Astrocyte (in vitro differentiated cells and primary cell): ENCODE results near the gene PADI3. TPM values are rescaled to one million over a fixed set of nuclear protein-coding genes. Genes with fewer than 3 reads are reported as not detected.

Experiments
- DNase-seq: peaks from one replicate; pipeline ENCODE4 v3.0.0-alpha.2; 2010; ENCODE audit warnings: low read depth
- FAIRE-seq: peaks from 2 replicates; lab custom pipeline; 2011; peaks lifted over from hg19 to GRCh38; lab: Jason Lieb, UNC
- H2AFZ ChIP-seq: 2 replicates; pipeline ENCODE4 v1.6.0; 2012; ENCODE audit warnings: low read depth, low read length, inconsistent platforms
- H3K27ac ChIP-seq: 2 replicates; pipeline ENCODE4 v1.5.1; 2011; ENCODE audit warnings: low read depth, low read length, inconsistent platforms
- H3K27me3 ChIP-seq: 2 replicates; pipeline ENCODE4 v1.6.0; 2011; ENCODE audit warnings: low read length, inconsistent platforms; ENCODE audit not compliant: insufficient read depth
- H3K36me3 ChIP-seq: 2 replicates; pipeline ENCODE4 v1.5.1; 2011; ENCODE audit warnings: low read length, inconsistent platforms; ENCODE audit not compliant: insufficient read depth
- H3K4me1 ChIP-seq: 2 replicates; pipeline ENCODE4 v1.5.1; 2011; ENCODE audit warnings: low read length, inconsistent platforms; ENCODE audit not compliant: insufficient read depth
- H3K4me2 ChIP-seq: 2 replicates; pipeline ENCODE4 v1.6.0; 2012; ENCODE audit warnings: low read length, inconsistent platforms
- H3K4me3 ChIP-seq: 2 replicates; pipeline ENCODE4 v1.5.1; 2011; ENCODE audit warnings: low read depth, mild to moderate bottlenecking, low read length, inconsistent platforms; ENCODE audit not compliant: insufficient read depth
- H3K79me2 ChIP-seq: 2 replicates; pipeline ENCODE4 v1.6.0; 2012; ENCODE audit warnings: mild to moderate bottlenecking, low read length, inconsistent platforms; ENCODE audit not compliant: insufficient read depth
- H3K9ac ChIP-seq: 2 replicates; pipeline ENCODE4 v1.6.0; 2012; ENCODE audit warnings: mild to moderate bottlenecking, low read length, inconsistent platforms
- H3K9me3 ChIP-seq: 2 replicates; pipeline ENCODE4 v1.5.1; 2012; ENCODE audit warnings: low read depth, mild to moderate bottlenecking, low read length, inconsistent platforms; ENCODE audit not compliant: insufficient read depth
- H4K20me1 ChIP-seq: 2 replicates; pipeline ENCODE4 v1.6.0; 2012; ENCODE audit warnings: low read length, inconsistent platforms; ENCODE audit not compliant: insufficient read depth
- H3K27ac Mint-ChIP-seq: one replicate; pipeline ENCODE4 v1.8.0; 2021; ENCODE audit warnings: mild to moderate bottlenecking, mixed read lengths; ENCODE audit not compliant: unreplicated experiment
- H3K27me3 Mint-ChIP-seq: one replicate; pipeline ENCODE4 v1.8.0; 2021; ENCODE audit warnings: low read depth, mixed read lengths; ENCODE audit not compliant: unreplicated experiment
- H3K36me3 Mint-ChIP-seq: one replicate; pipeline ENCODE4 v1.8.0; 2021; ENCODE audit warnings: low read depth, mixed read lengths; ENCODE audit not compliant: unreplicated experiment
- H3K4me1 Mint-ChIP-seq: one replicate; pipeline ENCODE4 v1.8.0; 2021; ENCODE audit warnings: low read depth, mixed read lengths; ENCODE audit not compliant: unreplicated experiment
- H3K4me3 Mint-ChIP-seq: one replicate; pipeline ENCODE4 v1.8.0; 2021; ENCODE audit warnings: mild to moderate bottlenecking, moderate library complexity, mixed read lengths; ENCODE audit not compliant: unreplicated experiment
- H3K9me3 Mint-ChIP-seq: one replicate; pipeline ENCODE4 v1.8.0; 2021; ENCODE audit warnings: mild to moderate bottlenecking, mixed read lengths; ENCODE audit not compliant: unreplicated experiment
- EZH2 ChIP-seq: IDR thresholded peaks from 2 replicates; pipeline ENCODE4 v1.6.1; 2012; ENCODE audit warnings: mild to moderate bottlenecking, low read length, inconsistent platforms; ENCODE audit not compliant: insufficient read depth
- total RNA-seq: library from RNA; stranded (reverse); gene quantifications from 2 replicates; pipeline ENCODE4 v1.2.1, GENCODE V29; 2021
- TF ChIP-seq, protein P1 (sequence below): IDR thresholded peaks from 2 replicates; pipeline ENCODE4 v1.5.1; 2011; ENCODE audit warnings: low read depth, mild to moderate bottlenecking, inconsistent platforms, low read length, moderate library complexity; ENCODE audit not compliant: insufficient read depth

The PADI3 gene
- total RNA-seq, 1 donor from 2014 or later, result 0.09 TPM

DNA sequence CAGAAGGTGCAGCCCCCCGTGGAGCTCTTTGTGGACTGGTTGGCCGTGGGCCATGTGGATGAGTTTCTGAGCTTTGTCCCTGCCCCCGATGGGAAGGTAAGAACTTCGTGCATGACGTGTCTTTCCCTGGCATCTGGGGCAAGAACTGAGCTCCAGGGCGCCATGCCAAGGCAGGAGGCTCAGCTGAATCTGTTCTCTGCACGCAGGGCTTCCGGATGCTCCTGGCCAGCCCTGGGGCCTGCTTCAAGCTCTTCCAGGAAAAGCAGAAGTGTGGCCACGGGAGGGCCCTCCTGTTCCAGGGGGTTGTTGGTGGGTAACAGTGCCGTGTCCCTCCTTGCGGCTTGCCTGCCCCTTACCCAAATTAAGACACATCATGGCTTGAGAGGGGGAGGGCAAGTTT is 27.7 kb downstream of the PADI3 start:
- Mint-ChIP-seq H3K27ac (no peak overlapping the region), H3K4me1 (no peaks in the 10 kb centered on the region), H3K36me3 (no peaks in the 10 kb centered on the region), H3K9me3 (no peaks in the 10 kb centered on the region), H3K27me3 (peaks cover 25% of the 10 kb centered on the region), H3K4me3 (no peak overlapping the region)
- no peak for TF ChIP-seq EZH2
- TF ChIP-seq, protein P1, sequence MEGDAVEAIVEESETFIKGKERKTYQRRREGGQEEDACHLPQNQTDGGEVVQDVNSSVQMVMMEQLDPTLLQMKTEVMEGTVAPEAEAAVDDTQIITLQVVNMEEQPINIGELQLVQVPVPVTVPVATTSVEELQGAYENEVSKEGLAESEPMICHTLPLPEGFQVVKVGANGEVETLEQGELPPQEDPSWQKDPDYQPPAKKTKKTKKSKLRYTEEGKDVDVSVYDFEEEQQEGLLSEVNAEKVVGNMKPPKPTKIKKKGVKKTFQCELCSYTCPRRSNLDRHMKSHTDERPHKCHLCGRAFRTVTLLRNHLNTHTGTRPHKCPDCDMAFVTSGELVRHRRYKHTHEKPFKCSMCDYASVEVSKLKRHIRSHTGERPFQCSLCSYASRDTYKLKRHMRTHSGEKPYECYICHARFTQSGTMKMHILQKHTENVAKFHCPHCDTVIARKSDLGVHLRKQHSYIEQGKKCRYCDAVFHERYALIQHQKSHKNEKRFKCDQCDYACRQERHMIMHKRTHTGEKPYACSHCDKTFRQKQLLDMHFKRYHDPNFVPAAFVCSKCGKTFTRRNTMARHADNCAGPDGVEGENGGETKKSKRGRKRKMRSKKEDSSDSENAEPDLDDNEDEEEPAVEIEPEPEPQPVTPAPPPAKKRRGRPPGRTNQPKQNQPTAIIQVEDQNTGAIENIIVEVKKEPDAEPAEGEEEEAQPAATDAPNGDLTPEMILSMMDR, result no peak
- Histone ChIP-seq H3K9me3 (no peaks in the 10 kb centered on the region), H3K9ac (no peak overlapping the region), H3K79me2 (no peaks in the 10 kb centered on the region), H3K27me3 (no peaks in the 10 kb centered on the region), H3K27ac (no peak overlapping the region), H3K4me2 (no peak overlapping the region), H4K20me1 (no peaks in the 10 kb centered on the region), H3K4me3 (no peak overlapping the region), H2AFZ (peak overlapping the region; percentile 41), H3K36me3 (no peaks in the 10 kb centered on the region), H3K4me1 (peaks cover 4% of the 10 kb centered on the region)
- DNase-seq (peak; percentile 70), FAIRE-seq (no peak)

DNA sequence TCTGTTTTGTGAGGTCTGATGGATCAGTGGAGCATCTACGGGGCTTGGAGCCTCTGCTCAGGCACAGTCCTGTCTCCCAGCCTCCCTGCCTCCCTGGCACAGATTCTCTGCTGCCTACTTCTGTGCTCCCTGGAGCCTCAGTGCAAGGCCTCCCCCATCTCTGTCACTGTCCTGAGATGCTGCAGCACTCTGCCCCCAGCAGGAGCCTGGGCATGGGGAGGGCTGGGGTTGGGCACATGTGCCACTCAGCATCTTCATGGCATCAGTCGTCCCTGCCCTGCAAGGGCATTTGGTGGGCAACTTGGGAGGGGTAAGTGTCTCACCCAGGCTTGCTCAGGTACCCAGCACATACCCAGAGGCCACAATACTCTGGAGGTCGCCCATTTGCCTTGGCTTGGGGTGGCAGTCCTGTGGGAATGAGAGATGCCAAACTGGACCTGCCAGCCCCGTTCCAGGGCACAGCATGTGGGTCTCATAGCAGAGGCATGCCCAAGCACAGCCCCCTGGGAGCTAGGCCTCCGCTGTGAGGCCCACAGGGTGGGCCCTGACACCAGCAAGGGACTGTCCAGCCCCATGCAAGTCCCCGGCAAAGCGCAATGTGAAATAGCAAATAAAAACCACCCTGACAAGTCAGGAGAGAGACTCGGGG is 28.7 kb downstream of the PADI3 start:
- H3K27ac Mint-ChIP-seq, result no peak overlapping the region
- Histone ChIP-seq H3K36me3 (no peaks in the 10 kb centered on the region), H3K4me1 (peaks cover 4% of the 10 kb centered on the region), H3K9me3 (no peaks in the 10 kb centered on the region), H3K4me3 (no peak overlapping the region), H4K20me1 (no peaks in the 10 kb centered on the region), H2AFZ (no peak overlapping the region), H3K27ac (no peak overlapping the region), H3K79me2 (no peaks in the 10 kb centered on the region), H3K4me2 (no peak overlapping the region), H3K9ac (no peak overlapping the region), H3K27me3 (peaks cover 3% of the 10 kb centered on the region)
- no peaks in the 10 kb centered on the region for H3K4me1 Mint-ChIP-seq
- DNase-seq (no peak), FAIRE-seq (no peak)
- no peaks in the 10 kb centered on the region for H3K9me3 Mint-ChIP-seq
- TF ChIP-seq EZH2, result no peak
- TF ChIP-seq, protein P1, result no peak
- H3K4me3 Mint-ChIP-seq, result no peak overlapping the region
- H3K36me3 Mint-ChIP-seq, result no peaks in the 10 kb centered on the region
- peaks cover 34% of the 10 kb centered on the region for H3K27me3 Mint-ChIP-seq

DNA sequence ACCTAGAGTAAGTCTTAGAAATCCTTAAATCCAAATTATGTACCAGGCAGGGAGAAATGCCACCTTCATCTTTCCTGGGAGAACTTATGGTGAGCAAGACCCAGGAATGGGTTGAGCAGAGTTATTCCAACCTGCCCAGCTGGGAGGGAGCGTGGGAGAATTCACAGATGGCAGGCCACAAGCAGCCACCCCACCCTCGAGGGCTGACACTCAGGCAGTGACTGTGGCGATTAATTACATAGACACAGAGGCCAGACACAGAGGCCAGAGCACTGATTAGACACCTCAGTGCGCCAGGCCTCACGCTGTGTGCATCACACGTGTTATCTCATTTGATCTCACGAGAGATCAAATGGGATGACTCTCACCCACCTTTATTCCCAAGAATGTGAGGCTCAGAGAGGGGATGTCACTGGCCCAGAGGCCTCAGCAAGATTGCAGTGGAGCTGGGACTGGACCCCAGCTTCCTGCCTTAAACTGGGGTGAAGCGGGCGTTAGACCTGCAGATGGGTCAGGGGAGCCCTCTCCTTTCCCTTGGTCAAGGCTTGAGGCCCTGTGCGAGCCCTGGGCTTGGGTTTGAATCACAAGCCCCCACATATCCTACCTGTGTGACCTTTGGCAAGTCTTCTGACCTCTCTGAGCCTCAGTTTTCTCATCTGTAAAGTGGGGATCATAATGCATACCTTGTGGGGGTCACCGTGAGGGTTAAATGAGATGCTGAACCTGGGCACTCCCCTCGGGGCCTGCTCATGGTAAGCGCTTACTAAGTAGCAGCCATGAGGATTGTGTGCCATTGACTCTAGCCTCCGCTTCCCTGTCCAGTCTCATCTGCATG is 30.3 kb downstream of the PADI3 start:
- Histone ChIP-seq H3K27ac (no peak overlapping the region), H3K4me2 (no peak overlapping the region), H3K4me3 (no peak overlapping the region), H3K9ac (no peak overlapping the region), H2AFZ (no peak overlapping the region), H3K4me1 (peaks cover 4% of the 10 kb centered on the region), H3K27me3 (peaks cover 7% of the 10 kb centered on the region), H4K20me1 (no peaks in the 10 kb centered on the region), H3K79me2 (no peaks in the 10 kb centered on the region), H3K9me3 (no peaks in the 10 kb centered on the region), H3K36me3 (no peaks in the 10 kb centered on the region)
- TF ChIP-seq EZH2, result no peak
- no peak for FAIRE-seq
- Mint-ChIP-seq H3K27ac (no peak overlapping the region), H3K36me3 (peaks cover 2% of the 10 kb centered on the region), H3K4me1 (no peaks in the 10 kb centered on the region), H3K9me3 (no peaks in the 10 kb centered on the region), H3K27me3 (peaks cover 44% of the 10 kb centered on the region), H3K4me3 (no peak overlapping the region)
- peak; percentile 18 for DNase-seq
